HL-60/S4 (cell line): Measurements from ENCODE around the gene CENPN.

ENCODE experiments used
- in situ Hi-C: fragments of 300-500 bp; cut with MboI; formaldehyde crosslinking; loops from 2 replicates; pipeline ENCODE4 v1.14.3; 2022; ENCODE audit warnings: low sequenced_read_pairs

CENPN gene

GRCh38 chr16:81029930-81030604, 23.1 kb downstream of the CENPN start:
- in situ Hi-C loops: no loop called here

GRCh38 chr16:81035398-81035974, 28.5 kb downstream of the CENPN start, which contains the start of gene ATMIN:
ATMIN (plus strand) TSS chr16:81035842; CDS start chr16:81035871, 29 bp downstream.
- in situ Hi-C loops: no loop called here

GRCh38 chr16:81035975-81036750, 29.1 kb downstream of the CENPN start:
- in situ Hi-C loops: no loop called here

GRCh38 chr16:81036751-81037350, 29.8 kb downstream of the CENPN start:
- in situ Hi-C loops: no loop called here

GRCh38 chr16:81040131-81040530, 33.1 kb downstream of the CENPN start:
- in situ Hi-C loops: no loop called here

GRCh38 chr16:81040842-81041241, 33.8 kb downstream of the CENPN start:
- in situ Hi-C loops: no loop called here

GRCh38 chr16:81041696-81042095, 34.7 kb downstream of the CENPN start:
- in situ Hi-C loops: no loop called here

GRCh38 chr16:81042821-81043220, 35.8 kb downstream of the CENPN start:
- in situ Hi-C loops: no loop called here

GRCh38 chr16:81053761-81054160, 46.7 kb downstream of the CENPN start:
- in situ Hi-C loops: no loop called here

- in situ Hi-C loops: no loop called here
Measured at GRCh38 chr16:81060576-81061306, 53.7 kb downstream of the CENPN start.

GRCh38 chr16:81061307-81061640, 54.3 kb downstream of the CENPN start:
- in situ Hi-C loops: no loop called here

- in situ Hi-C loops: no loop called here
Measured at GRCh38 chr16:81061871-81062608, 55.0 kb downstream of the CENPN start.

- in situ Hi-C loops: no loop called here
Measured at GRCh38 chr16:81066681-81067080, 59.7 kb downstream of the CENPN start.

- in situ Hi-C loops: no loop called here
Measured at GRCh38 chr16:81067166-81067565, 60.2 kb downstream of the CENPN start.

- in situ Hi-C loops: no loop called here
Measured at GRCh38 chr16:81069063-81069462, 62.0 kb downstream of the CENPN start.

- in situ Hi-C loops: no loop called here
Measured at GRCh38 chr16:81070979-81071378, 64.0 kb downstream of the CENPN start.

- in situ Hi-C loops: no loop called here
Measured at GRCh38 chr16:81071805-81072204, 64.8 kb downstream of the CENPN start.

GRCh38 chr16:81073560-81074330, 66.7 kb downstream of the CENPN start:
- in situ Hi-C loops: no loop called here

- in situ Hi-C loops: no loop called here
Measured at GRCh38 chr16:81076566-81077075, 69.6 kb downstream of the CENPN start.
